Measurements from ENCODE around the gene NUP214.
"Not testable (repeated sequence)": the region's sequence is repeated elsewhere in the genome, so short reads cannot be mapped to it uniquely, and the experiment has no call there.

NUP214 gene

GRCh38 chr9:131238402-131239021 lies 113.1 kb downstream of the NUP214 start:
- DNase-seq: no peak

- no peak for DNase-seq
Observed at GRCh38 chr9:131239161-131239975, 114.0 kb downstream of the NUP214 start.

- no peak for DNase-seq
Observed at GRCh38 chr9:131240047-131240921, 114.9 kb downstream of the NUP214 start.

- not testable (repeated sequence) for DNase-seq
Observed at GRCh38 chr9:131244331-131244730, 118.9 kb downstream of the NUP214 start.

GRCh38 chr9:131246618-131247017 lies 121.2 kb downstream of the NUP214 start:
- no peak for DNase-seq

GRCh38 chr9:131252120-131252519 lies 126.7 kb downstream of the NUP214 start:
- no peak for DNase-seq

GRCh38 chr9:131253891-131254491 lies 128.6 kb downstream of the NUP214 start:
- DNase-seq: no peak

- DNase-seq: no peak
Observed at GRCh38 chr9:131254626-131255025, 129.2 kb downstream of the NUP214 start.

GRCh38 chr9:131255676-131256197 lies 130.4 kb downstream of the NUP214 start:
- DNase-seq: no peak

GRCh38 chr9:131257266-131258025 lies 132.1 kb downstream of the NUP214 start:
- no peak for DNase-seq

- no peak for DNase-seq
Observed at GRCh38 chr9:131258186-131258585, 132.8 kb downstream of the NUP214 start.

GRCh38 chr9:131258698-131259431 lies 133.5 kb downstream of the NUP214 start:
- no peak for DNase-seq

GRCh38 chr9:131259432-131259898 lies 134.1 kb downstream of the NUP214 start:
- no peak for DNase-seq

GRCh38 chr9:131259916-131260597 lies 134.7 kb downstream of the NUP214 start:
- DNase-seq: no peak

GRCh38 chr9:131260751-131261452 lies 135.5 kb downstream of the NUP214 start:
- DNase-seq: no peak

GRCh38 chr9:131262327-131263032 lies 137.1 kb downstream of the NUP214 start:
- DNase-seq: no peak

GRCh38 chr9:131263033-131263343 lies 137.6 kb downstream of the NUP214 start:
- DNase-seq: not testable (repeated sequence)

- DNase-seq: no peak
Observed at GRCh38 chr9:131263701-131264100, 138.3 kb downstream of the NUP214 start.

- no peak for DNase-seq
Observed at GRCh38 chr9:131264231-131264630, 138.8 kb downstream of the NUP214 start.
